Psoas muscle (tissue), 8 donors: ENCODE results near the gene IFITM10. TPM values are rescaled to one million over a fixed set of nuclear protein-coding genes. Genes with fewer than 3 reads are reported as not detected.

Experiments used
- ATAC-seq, 4 donors: fragments of 200-7000 bp; cut with Tn5 transposase; one replicate each; pipeline ENCODE4 v1.9.1; 2020; ENCODE audit warnings: moderate library complexity in 3 of 4, mild to moderate bottlenecking in 2 of 4
- DNase-seq, 2 donors: peaks; one replicate each; pipeline ENCODE4 v3.0.0-alpha.2; 2020
- H3K27ac ChIP-seq: fragments of 200-600 bp; one replicate; pipeline ENCODE4 v1.8.0; 2022
- H3K27me3 ChIP-seq, 3 donors: fragments of 200-600 bp in 1 of 3; one replicate each; pipeline versions ENCODE4 v1.6.1 to v1.8.0; 2013 to 2022; ENCODE audit warnings: low read length in 2 of 3, mild to moderate bottlenecking in 2 of 3, moderate library complexity in 1 of 3; ENCODE audit not compliant: insufficient read depth in 3 of 3
- H3K36me3 ChIP-seq, 2 donors: fragments of 200-600 bp in 1 of 2; one replicate each; pipeline versions ENCODE4 v1.6.1 to v1.8.0; 2013 to 2022; ENCODE audit warnings: low read depth in 1 of 2, mild to moderate bottlenecking in 1 of 2, moderate library complexity in 1 of 2; ENCODE audit not compliant: insufficient read depth in 1 of 2
- H3K4me1 ChIP-seq: fragments of 200-600 bp; one replicate; pipeline ENCODE4 v1.8.0; 2022
- H3K4me3 ChIP-seq: fragments of 200-600 bp; one replicate; pipeline ENCODE4 v1.8.0; 2022; ENCODE audit warnings: mild to moderate bottlenecking
- H3K9me3 ChIP-seq: fragments of 200-600 bp; one replicate; pipeline ENCODE4 v1.8.0; 2022
- WGBS, 3 donors: extraction: QIAGEN DNeasy Blood & Tissue Kit; methylation state at CpG; one replicate each; pipeline versions ENCODE4 v1.1.6 to v1.1.7; 2013; 5-methylcytosine and 5-hydroxymethylcytosine counted together
- intact Hi-C, 2 donors: fragments of 100-400 bp; cut with DNase I; formaldehyde crosslinking; loops; one replicate each; pipeline versions ENCODE4 v1.11.0 to v1.14.2; 2022
- polyA plus RNA-seq, 3 donors: library from polyadenylated mRNA; stranded (reverse); fragments of 200-250 nt; gene quantifications; one replicate each; pipeline ENCODE4 v1.2.3, GENCODE V29; 2013
- total RNA-seq, 4 donors: library from RNA; stranded (reverse); fragmentation: NEBNext Ultra II Directional in 2 of 4; extraction: Animal tissue kit (Norgen Biotek cat#: 25700) in 2 of 4; gene quantifications; one replicate each; pipeline versions ENCODE4 v1.2.1 to v1.2.4, GENCODE V29; 2021 to 2023
- TF ChIP-seq, protein P1 (sequence below): fragments of 200-600 bp; IDR thresholded peaks from one replicate; pipeline ENCODE4 v1.8.0; 2022; ENCODE audit warnings: antibody characterized with exemption
- donor health status: healthy with polysubstance abuse.
- donor health status: DM: no; HTN: no; CAD: no; lungs with moderate emphysema.
- donor health status: Bipolar disorder and iron deficiency.
- donor health status: healthy.
- donor health status: DM: yes; HTN: yes; CAD: no.
- donor health status: DM: no; HTN: no; CAD: no.
- donor health status: DM: no; HTN: no; CAD: no.
- donor health status: DM: yes; HTN: yes; CAD: no.

Gene IFITM10
- total and polyA plus RNA-seq, 7 donors = 0.70 to 6.1 (median 1.6) TPM

DNA sequence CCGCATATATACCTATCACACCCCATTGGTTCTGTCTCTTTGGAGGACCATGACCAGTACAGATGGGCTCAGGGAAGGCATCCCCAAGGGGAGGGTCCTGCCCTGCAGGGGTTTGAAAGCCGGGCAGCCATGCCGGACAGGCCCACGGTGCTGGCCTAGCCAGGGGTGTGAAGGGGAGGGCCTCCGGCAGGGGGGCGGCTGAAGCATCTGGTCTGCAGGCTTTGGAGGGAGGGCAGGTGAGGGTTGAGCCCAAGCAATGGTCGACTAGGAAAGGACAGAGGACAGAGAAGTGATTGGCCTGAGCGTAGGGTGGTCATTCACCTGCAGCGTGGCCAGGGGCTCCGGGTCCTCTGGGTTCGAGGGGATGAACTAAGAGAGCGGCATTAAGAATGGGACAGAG lies 24.5 kb upstream of the IFITM10 start:
- DNase-seq (no peak), ATAC-seq (no peak)
- no peak overlapping the region for H3K4me3 ChIP-seq
- no peaks in the 10 kb centered on the region for H3K36me3 ChIP-seq
- WGBS, 3 donors = 79 to 89% (median 86%) methylated on average over 12 of the region's 12 CpGs
- peaks cover 0 to 9% (median 0%) of the 10 kb centered on the region in 3 donors for H3K27me3 ChIP-seq
- TF ChIP-seq, protein P1, sequence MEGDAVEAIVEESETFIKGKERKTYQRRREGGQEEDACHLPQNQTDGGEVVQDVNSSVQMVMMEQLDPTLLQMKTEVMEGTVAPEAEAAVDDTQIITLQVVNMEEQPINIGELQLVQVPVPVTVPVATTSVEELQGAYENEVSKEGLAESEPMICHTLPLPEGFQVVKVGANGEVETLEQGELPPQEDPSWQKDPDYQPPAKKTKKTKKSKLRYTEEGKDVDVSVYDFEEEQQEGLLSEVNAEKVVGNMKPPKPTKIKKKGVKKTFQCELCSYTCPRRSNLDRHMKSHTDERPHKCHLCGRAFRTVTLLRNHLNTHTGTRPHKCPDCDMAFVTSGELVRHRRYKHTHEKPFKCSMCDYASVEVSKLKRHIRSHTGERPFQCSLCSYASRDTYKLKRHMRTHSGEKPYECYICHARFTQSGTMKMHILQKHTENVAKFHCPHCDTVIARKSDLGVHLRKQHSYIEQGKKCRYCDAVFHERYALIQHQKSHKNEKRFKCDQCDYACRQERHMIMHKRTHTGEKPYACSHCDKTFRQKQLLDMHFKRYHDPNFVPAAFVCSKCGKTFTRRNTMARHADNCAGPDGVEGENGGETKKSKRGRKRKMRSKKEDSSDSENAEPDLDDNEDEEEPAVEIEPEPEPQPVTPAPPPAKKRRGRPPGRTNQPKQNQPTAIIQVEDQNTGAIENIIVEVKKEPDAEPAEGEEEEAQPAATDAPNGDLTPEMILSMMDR = no peak
- H3K9me3 ChIP-seq = no peaks in the 10 kb centered on the region
- no peak overlapping the region for H3K27ac ChIP-seq
- H3K4me1 ChIP-seq = no peaks in the 10 kb centered on the region
- intact Hi-C loops = loop anchor here in 1 of 2 donors (5.0 kb wide), 1 partner anchor 52 kb away; no protein-coding TSS in a partner anchor

DNA sequence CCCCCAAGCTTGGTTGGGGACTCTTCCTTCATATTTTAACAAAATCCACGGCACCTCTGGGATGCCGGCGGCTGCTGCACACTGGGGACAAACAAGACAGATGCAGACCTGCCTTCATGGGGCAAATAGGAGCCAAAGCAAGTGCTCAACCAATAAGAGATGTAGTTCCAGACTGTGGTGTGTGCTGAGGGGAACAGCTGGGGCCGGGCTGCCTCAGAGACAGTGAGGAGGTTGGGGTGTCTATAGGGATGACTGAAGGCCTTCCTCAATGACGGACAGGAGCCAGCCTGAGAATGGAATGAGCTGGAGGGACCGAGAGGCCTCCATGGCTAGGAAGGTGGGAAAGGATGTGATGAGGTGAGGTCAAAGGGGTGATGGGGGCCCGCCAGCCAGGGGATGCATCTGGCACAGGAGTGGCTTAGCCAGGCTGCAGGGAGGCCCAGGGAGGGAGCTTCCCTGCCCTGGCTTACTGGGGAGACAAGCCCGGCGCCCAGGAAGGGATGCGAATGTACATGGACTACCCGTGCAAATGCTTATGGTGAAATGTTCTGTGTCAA lies 23.7 kb upstream of the IFITM10 start:
- Histone ChIP-seq H3K27me3 (peaks cover 0 to 3% (median 0%) of the 10 kb centered on the region in 3 donors), H3K36me3 (no peaks in the 10 kb centered on the region), H3K9me3 (no peaks in the 10 kb centered on the region), H3K27ac (no peak overlapping the region), H3K4me1 (no peaks in the 10 kb centered on the region), H3K4me3 (no peak overlapping the region)
- intact Hi-C loops = no loop called here
- DNase-seq (peak in 1 of 2 donors; percentile 28), ATAC-seq (no peak)
- TF ChIP-seq, protein P1 = no peak
- 89 to 92% (median 90%) methylated on average over 11 of the region's 11 CpGs for WGBS, 3 donors

DNA sequence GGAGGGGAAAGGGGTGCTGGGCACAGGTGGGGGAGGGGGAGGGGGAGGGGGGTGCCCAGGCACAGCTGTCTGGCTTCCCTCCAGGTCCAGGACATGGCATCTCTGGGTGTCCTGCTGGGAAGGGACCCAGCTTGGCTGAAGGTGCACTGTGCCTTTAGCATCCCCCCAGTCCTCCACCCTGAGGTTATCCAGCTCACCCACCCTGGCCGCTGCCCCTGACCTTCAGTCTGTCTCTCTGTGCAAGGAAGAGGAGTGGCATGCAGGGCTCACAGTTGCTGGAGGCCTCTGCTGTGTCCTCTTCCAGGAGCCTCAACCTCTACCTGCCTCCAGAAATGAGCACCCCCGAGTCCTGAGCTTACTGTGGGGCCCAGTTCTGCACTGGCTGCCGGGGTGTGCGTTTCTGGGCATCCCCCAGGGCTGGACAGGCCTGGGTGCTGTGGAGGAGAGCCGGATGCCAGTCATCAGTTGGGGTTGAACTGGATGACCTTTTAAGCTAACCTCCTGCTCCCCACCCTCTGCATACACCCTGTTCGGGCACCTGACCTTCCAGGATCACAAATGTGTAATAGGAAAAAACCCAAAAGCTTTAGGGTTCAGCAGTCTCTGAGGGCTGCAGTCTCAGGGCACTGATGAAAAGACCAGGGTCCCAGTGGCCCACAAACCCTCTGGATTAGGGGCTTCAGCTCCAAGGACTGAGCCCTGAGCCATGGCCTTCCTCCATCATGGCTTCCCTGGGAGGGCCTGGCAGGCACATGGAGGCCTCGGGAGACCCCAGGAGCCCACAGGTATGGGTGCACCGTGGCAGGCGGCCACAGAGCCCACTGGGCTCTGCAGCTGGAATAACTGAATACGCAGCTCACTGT lies 23.0 kb upstream of the IFITM10 start:
- ATAC-seq (peak in 2 of 4 donors; percentile 10 to 22), DNase-seq (peak in 1 of 2 donors; percentile 49)
- H3K27ac ChIP-seq = no peak overlapping the region
- H3K27me3 ChIP-seq = no peaks in the 10 kb centered on the region
- H3K36me3 ChIP-seq = no peaks in the 10 kb centered on the region
- no peak overlapping the region for H3K4me3 ChIP-seq
- 87 to 90% (median 89%) methylated on average over 9 to 10 of the region's 10 CpGs for WGBS, 3 donors
- no peaks in the 10 kb centered on the region for H3K9me3 ChIP-seq
- intact Hi-C loops = no loop called here
- H3K4me1 ChIP-seq = no peaks in the 10 kb centered on the region
- TF ChIP-seq, protein P1 = no peak

DNA sequence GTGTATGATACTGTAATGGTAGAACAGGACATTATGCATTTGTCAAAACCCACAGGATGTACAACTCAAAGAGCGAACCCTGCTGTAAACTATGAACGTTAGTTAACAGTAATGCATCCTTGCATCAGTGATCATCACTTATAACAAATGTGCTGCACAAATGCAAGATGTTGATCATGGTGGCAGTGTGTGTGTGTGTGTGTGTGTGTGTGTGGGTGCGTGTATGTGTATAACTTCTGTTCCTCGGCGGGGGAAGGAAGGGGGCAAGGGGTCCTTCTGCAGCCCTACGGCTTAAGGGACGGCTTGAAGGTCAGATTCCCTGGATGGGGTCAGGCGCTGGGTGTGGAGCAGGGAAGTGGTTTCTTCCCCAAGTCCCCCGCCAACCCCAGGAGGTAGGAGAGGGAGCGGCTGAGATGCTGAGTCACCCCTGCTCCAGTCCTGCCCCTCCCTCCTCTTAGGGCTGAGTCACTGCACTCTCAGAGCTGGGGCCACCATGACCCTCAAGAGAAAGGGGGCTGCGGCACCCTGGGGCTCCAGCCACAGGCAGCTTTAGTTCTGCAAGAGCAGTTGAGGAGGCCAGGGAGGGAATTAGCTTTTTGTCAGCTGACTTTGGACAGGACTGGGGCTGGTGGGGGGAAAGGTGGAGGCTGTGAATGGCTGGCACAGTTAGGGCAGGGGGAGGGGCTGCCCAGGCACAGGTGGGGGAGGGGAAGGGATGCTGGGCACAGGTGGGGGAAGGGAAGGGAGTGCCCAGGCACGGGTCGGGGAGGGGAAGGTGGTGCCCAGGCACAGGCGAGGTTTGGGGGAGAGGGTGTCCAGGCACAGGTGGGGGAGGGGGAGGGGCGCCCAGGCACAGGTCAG lies 22.1 kb upstream of the IFITM10 start:
- Histone ChIP-seq H3K4me3 (no peak overlapping the region), H3K4me1 (no peaks in the 10 kb centered on the region), H3K27me3 (no peaks in the 10 kb centered on the region), H3K36me3 (no peaks in the 10 kb centered on the region), H3K27ac (no peak overlapping the region), H3K9me3 (no peaks in the 10 kb centered on the region)
- WGBS, 3 donors = 35 to 40% (median 35%) methylated on average over 11 to 14 of the region's 15 CpGs
- ATAC-seq (peak; percentile 82 to 94 (median 89)), DNase-seq (peak; percentile 69 to 73)
- intact Hi-C loops = no loop called here
- TF ChIP-seq, protein P1 = no peak
